ENCODE data around the gene PLIN4.
A peak's percentile ranks its signal among the peaks of the same experiment; 100 is the strongest.

Gene PLIN4

GRCh38 chr19:4492337-4493103, 25.8 kb downstream of the PLIN4 start:
- DNase-seq (ENCODE audit: low read depth in 2 of 2): no peak

GRCh38 chr19:4491446-4491845, 26.8 kb downstream of the PLIN4 start:
- DNase-seq (ENCODE audit: low read depth in 2 of 2): no peak

GRCh38 chr19:4488496-4488895, 29.8 kb downstream of the PLIN4 start:
- no peak for DNase-seq (ENCODE audit: low read depth in 2 of 2)

GRCh38 chr19:4487572-4487971, 30.7 kb downstream of the PLIN4 start:
- DNase-seq (ENCODE audit: low read depth in 2 of 2): no peak

- DNase-seq (ENCODE audit: low read depth in 2 of 2): no peak
Measured at GRCh38 chr19:4483385-4483784, 34.9 kb downstream of the PLIN4 start.

- DNase-seq (ENCODE audit: low read depth in 2 of 2): no peak
Measured at GRCh38 chr19:4482721-4483364, 35.4 kb downstream of the PLIN4 start.

- DNase-seq (ENCODE audit: low read depth in 2 of 2): no peak
Measured at GRCh38 chr19:4477034-4477801, 41.1 kb downstream of the PLIN4 start.

GRCh38 chr19:4474514-4475022, 43.7 kb downstream of the PLIN4 start:
- DNase-seq (ENCODE audit: low read depth in 2 of 2): no peak

GRCh38 chr19:4473763-4474513, 44.3 kb downstream of the PLIN4 start:
- no peak for DNase-seq (ENCODE audit: low read depth in 2 of 2)

- DNase-seq (ENCODE audit: low read depth in 2 of 2): no peak
Measured at GRCh38 chr19:4473011-4473762, 45.1 kb downstream of the PLIN4 start.

- no peak for DNase-seq (ENCODE audit: low read depth in 2 of 2)
Measured at GRCh38 chr19:4472174-4472974, 45.9 kb downstream of the PLIN4 start, which contains the start of gene HDGFL2. Gene HDGFL2, plus strand, starts transcription at chr19:4472297. Its CDS starts 54 bp downstream, at chr19:4472351.

GRCh38 chr19:4471403-4472173, 46.7 kb downstream of the PLIN4 start:
- DNase-seq (ENCODE audit: low read depth in 2 of 2): peak; percentile 93 to 98

- DNase-seq (ENCODE audit: low read depth in 2 of 2): no peak
Measured at GRCh38 chr19:4467835-4468234, 50.5 kb downstream of the PLIN4 start.

- no peak for DNase-seq (ENCODE audit: low read depth in 2 of 2)
Measured at GRCh38 chr19:4464815-4465581, 53.3 kb downstream of the PLIN4 start.

- DNase-seq (ENCODE audit: low read depth in 2 of 2): peak; percentile 92 to 94
Measured at GRCh38 chr19:4457654-4458395, 60.5 kb downstream of the PLIN4 start, which contains the start of gene UBXN6. Gene UBXN6, minus strand, starts transcription at chr19:4457794. Its CDS starts 97 bp downstream, at chr19:4457697.

GRCh38 chr19:4456843-4457653, 61.2 kb downstream of the PLIN4 start:
- peak in 1 of 2 donors; percentile 16 for DNase-seq (ENCODE audit: low read depth in 2 of 2)

- no peak for DNase-seq (ENCODE audit: low read depth in 2 of 2)
Measured at GRCh38 chr19:4456476-4456842, 61.8 kb downstream of the PLIN4 start.

All from stimulated activated CD8-positive, alpha-beta memory T cell treated with anti-CD3 and anti-CD28 coated beads, Interleukin-15, amount 100 ng/mL, for 4 hours (primary cell).